K562 (cell line): ENCODE measurements around the gene TADA2A. TPM values are rescaled to one million over a fixed set of nuclear protein-coding genes. Genes with fewer than 3 reads are reported as not detected.
A peak's percentile ranks its signal among the peaks of the same experiment; 100 is the strongest.

Source experiments
- BCL6 ChIP-seq: fragments of 250-450 bp; sonication (Bioruptor Pico); IDR thresholded peaks from 2 replicates; pipeline ENCODE4 v1.4.0; 2020
- CC2D1A ChIP-seq: fragments of 450-650 bp; IDR thresholded peaks from 2 replicates; pipeline ENCODE4 v1.6.1; 2017; ENCODE audit warnings: mild to moderate bottlenecking
- HDGF ChIP-seq: fragments of 450-650 bp; IDR thresholded peaks from 2 replicates; pipeline ENCODE4 v1.6.1; 2016
- IRF2 ChIP-seq: sonication (generic); formaldehyde crosslinking; IDR thresholded peaks from 2 replicates; pipeline ENCODE4 v1.8.1; 2022; ENCODE audit warnings: mild to moderate bottlenecking, missing genetic modification reagents
- KHSRP ChIP-seq: fragments of 450-650 bp; IDR thresholded peaks from 2 replicates; pipeline ENCODE4 v1.6.1; 2017
- KLF1 ChIP-seq: fragments of 450-650 bp; IDR thresholded peaks from 2 replicates; pipeline ENCODE4 v1.6.1; 2016; ENCODE audit warnings: missing genetic modification characterization, missing compliant biosample characterization
- MAFK ChIP-seq: IDR thresholded peaks from 2 replicates; pipeline ENCODE4 v1.6.1; 2011; ENCODE audit warnings: low read length, improper control_type of control experiment
- NFRKB ChIP-seq: fragments of 450-650 bp; IDR thresholded peaks from 2 replicates; pipeline ENCODE4 v1.6.1; 2016; ENCODE audit warnings: low read depth
- PTBP1 ChIP-seq: fragments of 200-400 bp; formaldehyde crosslinking; IDR thresholded peaks from 2 replicates; pipeline ENCODE4 v1.6.1; 2017; ENCODE audit warnings: low read depth, low read length
- PTTG1 ChIP-seq: fragments of 450-650 bp; IDR thresholded peaks from 2 replicates; pipeline ENCODE4 v1.6.1; 2016; ENCODE audit warnings: low read depth, mild to moderate bottlenecking, missing genetic modification characterization, missing compliant biosample characterization
- RFX5 ChIP-seq: IDR thresholded peaks from 2 replicates; pipeline ENCODE4 v1.6.1; 2011; ENCODE audit warnings: low read depth, mild to moderate bottlenecking, improper control_type of control experiment, low read length
- SMC3 ChIP-seq: conservative IDR thresholded peaks from 2 replicates; pipeline ENCODE4 v1.6.1; 2011; ENCODE audit warnings: low read depth, low read length, improper control_type of control experiment; ENCODE audit not compliant: insufficient read depth
- TEAD4 ChIP-seq, 2 experiments: sonication (generic) in 1 of 2; formaldehyde crosslinking in 1 of 2; IDR thresholded peaks; 2 replicates each; pipeline versions ENCODE4 v1.6.1 to v1.8.0; 2012 to 2022; ENCODE audit warnings: borderline replicate concordance in 1 of 2, inconsistent platforms in 1 of 2, low read length in 1 of 2, mild to moderate bottlenecking in 1 of 2, missing genetic modification reagents in 1 of 2
- ZFX ChIP-seq: sonication (generic); formaldehyde crosslinking; IDR thresholded peaks from 2 replicates; pipeline ENCODE4 v1.8.0; 2022; ENCODE audit warnings: mild to moderate bottlenecking, missing genetic modification reagents, moderate library complexity
- ZNF133 ChIP-seq: fragments of 250-450 bp; sonication (Bioruptor Pico); IDR thresholded peaks from 2 replicates; pipeline ENCODE4 v1.4.0; 2020; ENCODE audit warnings: mild to moderate bottlenecking
- ZNF197 ChIP-seq: fragments of 200-800 bp; sonication (Bioruptor generic); IDR thresholded peaks from 2 replicates; pipeline ENCODE4 v1.6.1; 2016; ENCODE audit warnings: low read depth, missing genetic modification characterization, missing compliant biosample characterization
- ZNF695 ChIP-seq: fragments of 450-650 bp; formaldehyde crosslinking; IDR thresholded peaks from 2 replicates; pipeline ENCODE4 v1.4.0; 2020; ENCODE audit warnings: mild to moderate bottlenecking, moderate library complexity
- ZNF785 ChIP-seq: fragments of 250-450 bp; sonication (Bioruptor Pico); IDR thresholded peaks from 2 replicates; pipeline ENCODE4 v1.4.0; 2020; ENCODE audit warnings: mild to moderate bottlenecking
- polyA plus RNA-seq, 8 experiments: library from polyadenylated mRNA; depleted of rRNA in 4 of 8; stranded (reverse) in 5 of 8; unstranded in 3 of 8; fragments of >200 nt; fragmentation: Nextera tagmentation in 2 of 8; fragmentation: Illumina TruSeq in 1 of 8; extraction: Ambion mirVana in 2 of 8; extraction: Trizol in 1 of 8; gene quantifications; 2 replicates each; pipeline versions ENCODE4 v1.2.1 to v1.2.3, GENCODE V29; 2011 to 2014; ENCODE audit warnings: inconsistent platforms in 1 of 8, missing spikeins in 1 of 8
- total RNA-seq, 7 experiments: library from RNA; depleted of rRNA in 6 of 7; stranded (reverse); fragments of >200 nt in 6 of 7; fragmentation: Illumina TruSeq in 2 of 7; extraction: Trizol in 2 of 7; gene quantifications; 2 replicates each; pipeline versions ENCODE4 v1.2.1 to v1.2.3, GENCODE V29; 2011 to 2021; ENCODE audit warnings: low replicate concordance in 1 of 7
- TF ChIP-seq, protein P1 (sequence below): fragments of 250-450 bp; sonication (Bioruptor Pico); IDR thresholded peaks from 2 replicates; pipeline ENCODE4 v1.4.0; 2020; ENCODE audit warnings: mild to moderate bottlenecking, moderate library complexity
- TF ChIP-seq, protein P2 (sequence below): fragments of 250-450 bp; sonication (Bioruptor Pico); IDR thresholded peaks from 2 replicates; pipeline ENCODE4 v1.5.0; 2021; ENCODE audit warnings: mild to moderate bottlenecking, borderline replicate concordance
- TF ChIP-seq, protein P3 (sequence below), 3 experiments: IDR thresholded peaks in 2 of 3; conservative IDR thresholded peaks in 1 of 3; 2 replicates each; pipeline ENCODE4 v1.5.1; 2011 to 2012; ENCODE audit warnings: low read length in 3 of 3, mild to moderate bottlenecking in 3 of 3, control low read depth in 2 of 3, improper control_type of control experiment in 1 of 3, inconsistent platforms in 1 of 3, low read depth in 1 of 3, mixed read lengths in 1 of 3, moderate library complexity in 1 of 3; ENCODE audit not compliant: insufficient read depth in 2 of 3

Gene TADA2A
- total and polyA plus RNA-seq, 9 of the 15 experiments (the other 6 are each of a cell fraction or from before 2014, with no cell fraction given) = 13.8 to 37.7 (median 25.0) TPM

DNA sequence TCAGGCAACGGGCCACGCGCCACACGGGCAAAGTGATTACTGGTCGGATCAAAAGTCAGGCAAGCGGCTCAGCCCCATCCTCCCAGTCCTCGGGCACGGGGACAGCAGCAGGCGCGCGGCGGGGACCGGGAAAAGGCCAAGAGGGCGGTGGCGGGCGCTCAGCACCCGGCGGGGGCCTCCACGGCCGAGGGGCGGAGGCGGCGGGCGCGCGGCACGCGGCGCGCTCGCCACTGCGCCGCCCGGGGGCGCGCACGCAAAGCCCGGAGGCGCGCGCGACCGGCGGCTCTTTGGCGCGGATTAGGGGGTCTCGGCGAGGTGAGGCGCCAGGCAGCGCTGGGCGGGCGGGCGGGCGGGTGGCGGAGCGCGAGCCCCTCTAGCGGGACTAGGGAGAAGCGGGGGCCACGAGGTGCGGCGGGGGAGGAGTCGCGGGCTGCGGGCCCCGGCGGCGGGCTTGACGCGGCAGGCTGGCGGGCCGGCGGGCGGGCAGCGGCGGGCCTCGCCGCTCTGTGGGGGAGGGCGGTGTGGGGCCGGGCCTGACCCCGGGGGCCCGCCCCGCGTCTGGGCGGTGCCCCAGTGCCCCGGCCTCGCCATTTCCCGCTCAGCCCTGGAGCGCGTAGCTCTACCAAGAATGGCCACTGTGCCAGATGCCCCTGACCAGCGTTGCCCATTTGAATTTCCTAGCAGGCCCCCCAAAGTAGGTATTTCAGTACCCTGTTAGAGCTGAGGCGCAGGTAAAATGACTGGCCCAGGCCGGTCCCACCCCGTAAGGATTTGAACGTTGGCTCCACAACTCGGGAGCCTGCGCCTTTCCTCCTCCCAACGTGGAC lies at the start of gene TADA2A, which contains the start of gene ACACA (continued):
- TF ChIP-seq NFRKB (peak; percentile 61; the same call in 1 of the 2 replicates), ZNF785 (CRISPR knock-in tag) (no peak), RFX5 (no peak), MAFK (no peak), HDGF (no peak), ZNF197 (CRISPR knock-in tag) (peak; percentile 92), CC2D1A (no peak), BCL6 (no peak), ZNF133 (CRISPR knock-in tag) (no peak), PTBP1 (no peak), ZFX (CRISPR knock-in tag) (peak; percentile 81), IRF2 (CRISPR knock-in tag) (no peak), SMC3 (no peak), PTTG1 (tag) (no peak), KLF1 (peak; percentile 80), KHSRP (no peak), TEAD4 (IDR thresholded peaks at IDR 0.05; ENCODE audit: low read length) (no peak), TEAD4 (CRISPR knock-in tag; IDR thresholded peaks at IDR 0.05; ENCODE audit: borderline replicate concordance) (no peak), ZNF695 (CRISPR knock-in tag) (no peak)
- TF ChIP-seq, protein P1, sequence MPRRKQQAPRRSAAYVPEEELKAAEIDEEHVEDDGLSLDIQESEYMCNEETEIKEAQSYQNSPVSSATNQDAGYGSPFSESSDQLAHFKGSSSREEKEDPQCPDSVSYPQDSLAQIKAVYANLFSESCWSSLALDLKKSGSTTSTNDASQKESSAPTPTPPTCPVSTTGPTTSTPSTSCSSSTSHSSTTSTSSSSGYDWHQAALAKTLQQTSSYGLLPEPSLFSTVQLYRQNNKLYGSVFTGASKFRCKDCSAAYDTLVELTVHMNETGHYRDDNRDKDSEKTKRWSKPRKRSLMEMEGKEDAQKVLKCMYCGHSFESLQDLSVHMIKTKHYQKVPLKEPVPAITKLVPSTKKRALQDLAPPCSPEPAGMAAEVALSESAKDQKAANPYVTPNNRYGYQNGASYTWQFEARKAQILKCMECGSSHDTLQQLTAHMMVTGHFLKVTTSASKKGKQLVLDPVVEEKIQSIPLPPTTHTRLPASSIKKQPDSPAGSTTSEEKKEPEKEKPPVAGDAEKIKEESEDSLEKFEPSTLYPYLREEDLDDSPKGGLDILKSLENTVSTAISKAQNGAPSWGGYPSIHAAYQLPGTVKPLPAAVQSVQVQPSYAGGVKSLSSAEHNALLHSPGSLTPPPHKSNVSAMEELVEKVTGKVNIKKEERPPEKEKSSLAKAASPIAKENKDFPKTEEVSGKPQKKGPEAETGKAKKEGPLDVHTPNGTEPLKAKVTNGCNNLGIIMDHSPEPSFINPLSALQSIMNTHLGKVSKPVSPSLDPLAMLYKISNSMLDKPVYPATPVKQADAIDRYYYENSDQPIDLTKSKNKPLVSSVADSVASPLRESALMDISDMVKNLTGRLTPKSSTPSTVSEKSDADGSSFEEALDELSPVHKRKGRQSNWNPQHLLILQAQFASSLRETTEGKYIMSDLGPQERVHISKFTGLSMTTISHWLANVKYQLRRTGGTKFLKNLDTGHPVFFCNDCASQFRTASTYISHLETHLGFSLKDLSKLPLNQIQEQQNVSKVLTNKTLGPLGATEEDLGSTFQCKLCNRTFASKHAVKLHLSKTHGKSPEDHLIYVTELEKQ = no peak
- TF ChIP-seq, protein P2, sequence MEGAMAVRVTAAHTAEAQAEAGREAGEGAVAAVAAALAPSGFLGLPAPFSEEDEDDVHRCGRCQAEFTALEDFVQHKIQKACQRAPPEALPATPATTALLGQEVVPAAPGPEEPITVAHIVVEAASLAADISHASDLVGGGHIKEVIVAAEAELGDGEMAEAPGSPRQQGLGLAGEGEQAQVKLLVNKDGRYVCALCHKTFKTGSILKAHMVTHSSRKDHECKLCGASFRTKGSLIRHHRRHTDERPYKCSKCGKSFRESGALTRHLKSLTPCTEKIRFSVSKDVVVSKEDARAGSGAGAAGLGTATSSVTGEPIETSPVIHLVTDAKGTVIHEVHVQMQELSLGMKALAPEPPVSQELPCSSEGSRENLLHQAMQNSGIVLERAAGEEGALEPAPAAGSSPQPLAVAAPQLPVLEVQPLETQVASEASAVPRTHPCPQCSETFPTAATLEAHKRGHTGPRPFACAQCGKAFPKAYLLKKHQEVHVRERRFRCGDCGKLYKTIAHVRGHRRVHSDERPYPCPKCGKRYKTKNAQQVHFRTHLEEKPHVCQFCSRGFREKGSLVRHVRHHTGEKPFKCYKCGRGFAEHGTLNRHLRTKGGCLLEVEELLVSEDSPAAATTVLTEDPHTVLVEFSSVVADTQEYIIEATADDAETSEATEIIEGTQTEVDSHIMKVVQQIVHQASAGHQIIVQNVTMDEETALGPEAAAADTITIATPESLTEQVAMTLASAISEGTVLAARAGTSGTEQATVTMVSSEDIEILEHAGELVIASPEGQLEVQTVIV (CRISPR knock-in tag) = no peak
- TF ChIP-seq, protein P3, sequence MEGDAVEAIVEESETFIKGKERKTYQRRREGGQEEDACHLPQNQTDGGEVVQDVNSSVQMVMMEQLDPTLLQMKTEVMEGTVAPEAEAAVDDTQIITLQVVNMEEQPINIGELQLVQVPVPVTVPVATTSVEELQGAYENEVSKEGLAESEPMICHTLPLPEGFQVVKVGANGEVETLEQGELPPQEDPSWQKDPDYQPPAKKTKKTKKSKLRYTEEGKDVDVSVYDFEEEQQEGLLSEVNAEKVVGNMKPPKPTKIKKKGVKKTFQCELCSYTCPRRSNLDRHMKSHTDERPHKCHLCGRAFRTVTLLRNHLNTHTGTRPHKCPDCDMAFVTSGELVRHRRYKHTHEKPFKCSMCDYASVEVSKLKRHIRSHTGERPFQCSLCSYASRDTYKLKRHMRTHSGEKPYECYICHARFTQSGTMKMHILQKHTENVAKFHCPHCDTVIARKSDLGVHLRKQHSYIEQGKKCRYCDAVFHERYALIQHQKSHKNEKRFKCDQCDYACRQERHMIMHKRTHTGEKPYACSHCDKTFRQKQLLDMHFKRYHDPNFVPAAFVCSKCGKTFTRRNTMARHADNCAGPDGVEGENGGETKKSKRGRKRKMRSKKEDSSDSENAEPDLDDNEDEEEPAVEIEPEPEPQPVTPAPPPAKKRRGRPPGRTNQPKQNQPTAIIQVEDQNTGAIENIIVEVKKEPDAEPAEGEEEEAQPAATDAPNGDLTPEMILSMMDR (IDR thresholded peaks at IDR 0.05 in 2 of 3, conservative IDR thresholded peaks at IDR 0.05 in 1 of 3; ENCODE audit: insufficient read depth in 2 of 3, low read depth in 1 of 3, low read length in 3 of 3) = no peak
